ENCODE results near the gene ITIH5.

ITIH5 gene

GRCh38 chr10:7625836-7626235 is 40.9 kb downstream of the ITIH5 start:
- no peak for DNase-seq

GRCh38 chr10:7625009-7625408 is 41.8 kb downstream of the ITIH5 start:
- DNase-seq, result no peak

- DNase-seq, result no peak
Observed at GRCh38 chr10:7622969-7623368, 43.8 kb downstream of the ITIH5 start.

GRCh38 chr10:7618461-7618860 is 48.3 kb downstream of the ITIH5 start:
- DNase-seq, result no peak

- no peak for DNase-seq
Observed at GRCh38 chr10:7611909-7612308, 54.9 kb downstream of the ITIH5 start.

- DNase-seq, result no peak
Observed at GRCh38 chr10:7610651-7611389, 55.9 kb downstream of the ITIH5 start.

GRCh38 chr10:7610026-7610425 is 56.7 kb downstream of the ITIH5 start:
- DNase-seq, result no peak

GRCh38 chr10:7609556-7609955 is 57.2 kb downstream of the ITIH5 start:
- DNase-seq, result no peak

- no peak for DNase-seq
Observed at GRCh38 chr10:7608001-7608400, 58.8 kb downstream of the ITIH5 start.

- DNase-seq, result no peak
Observed at GRCh38 chr10:7606951-7607404, 59.8 kb downstream of the ITIH5 start.

- DNase-seq, result no peak
Observed at GRCh38 chr10:7605565-7606295, 61.0 kb downstream of the ITIH5 start.

- DNase-seq, result no peak
Observed at GRCh38 chr10:7601023-7601656, 65.6 kb downstream of the ITIH5 start.

GRCh38 chr10:7598771-7599170 is 68.0 kb downstream of the ITIH5 start:
- no peak for DNase-seq

GRCh38 chr10:7596356-7596755 is 70.4 kb downstream of the ITIH5 start:
- no peak for DNase-seq

GRCh38 chr10:7593905-7594304 is 72.9 kb downstream of the ITIH5 start:
- no peak for DNase-seq

- no peak for DNase-seq
Observed at GRCh38 chr10:7593063-7593462, 73.7 kb downstream of the ITIH5 start.

GRCh38 chr10:7592627-7593026 is 74.1 kb downstream of the ITIH5 start:
- no peak for DNase-seq

- no peak for DNase-seq
Observed at GRCh38 chr10:7590271-7590670, 76.5 kb downstream of the ITIH5 start.

- DNase-seq, result no peak
Observed at GRCh38 chr10:7589748-7590147, 77.0 kb downstream of the ITIH5 start.

GRCh38 chr10:7587865-7588188 is 78.9 kb downstream of the ITIH5 start:
- DNase-seq, result no peak

- no peak for DNase-seq
Observed at GRCh38 chr10:7587168-7587864, 79.5 kb downstream of the ITIH5 start.

- no peak for DNase-seq
Observed at GRCh38 chr10:7585228-7585627, 81.5 kb downstream of the ITIH5 start.

GRCh38 chr10:7583626-7584025 is 83.1 kb downstream of the ITIH5 start:
- no peak for DNase-seq

- DNase-seq, result no peak
Observed at GRCh38 chr10:7580520-7580919, 86.2 kb downstream of the ITIH5 start.

Data from GF-D8 (cell line).